OCI-LY1 (cell line): Measurements from ENCODE around the gene VWA3A.

Source experiments
- H2AFZ ChIP-seq: fragments of 200-600 bp; sonication (generic), shearing (Covaris generic); 2 replicates; pipeline ENCODE4 v1.6.0; 2014; ENCODE audit warnings: antibody characterized with exemption, mild to moderate bottlenecking, low read length
- H3F3A ChIP-seq: fragments of 200-600 bp; sonication (generic), shearing (Covaris generic); 2 replicates; pipeline ENCODE4 v1.6.0; 2014; ENCODE audit warnings: mild to moderate bottlenecking, antibody characterized with exemption, low read length, moderate library complexity; ENCODE audit not compliant: insufficient read depth
- H3K27ac ChIP-seq: fragments of 200-600 bp; sonication (generic); 2 replicates; pipeline ENCODE4 v1.5.1; 2014; ENCODE audit warnings: low read length, mixed run types, mild to moderate bottlenecking, low read depth; ENCODE audit not compliant: poor library complexity, severe bottlenecking
- H3K27me3 ChIP-seq: fragments of 200-600 bp; sonication (generic); 2 replicates; pipeline ENCODE4 v1.6.0; 2014; ENCODE audit warnings: antibody characterized with exemption, mild to moderate bottlenecking, low read length, moderate library complexity; ENCODE audit not compliant: insufficient read depth
- H3K36me3 ChIP-seq: fragments of 200-600 bp; sonication (generic); 2 replicates; pipeline ENCODE4 v1.6.1; 2014; ENCODE audit warnings: mild to moderate bottlenecking, antibody characterized with exemption, low read length, moderate library complexity, mixed read lengths; ENCODE audit not compliant: insufficient read depth
- H3K4me1 ChIP-seq: fragments of 200-600 bp; sonication (generic); 2 replicates; pipeline ENCODE4 v1.5.1; 2014; ENCODE audit warnings: mild to moderate bottlenecking, low read length, moderate library complexity; ENCODE audit not compliant: insufficient read depth, severe bottlenecking
- H3K4me2 ChIP-seq: fragments of 200-600 bp; sonication (generic), shearing (Covaris generic); 2 replicates; pipeline ENCODE4 v1.6.1; 2014; ENCODE audit warnings: low read length
- H3K4me3 ChIP-seq: fragments of 200-600 bp; sonication (generic); 2 replicates; pipeline ENCODE4 v1.5.1; 2014; ENCODE audit warnings: low read length, low read depth, mild to moderate bottlenecking, mixed read lengths; ENCODE audit not compliant: poor library complexity, severe bottlenecking
- H3K79me2 ChIP-seq: fragments of 200-600 bp; shearing (Covaris generic); 2 replicates; pipeline ENCODE4 v1.6.1; 2016; ENCODE audit warnings: mixed run types, low read length, mixed read lengths; ENCODE audit not compliant: insufficient read depth
- H3K9ac ChIP-seq: fragments of 200-600 bp; sonication (generic), shearing (Covaris generic); 2 replicates; pipeline ENCODE4 v1.6.1; 2014; ENCODE audit warnings: mild to moderate bottlenecking, low read length, mixed read lengths
- H3K9me2 ChIP-seq: fragments of 200-600 bp; sonication (generic), shearing (Covaris generic); 2 replicates; pipeline ENCODE4 v1.6.1; 2014; ENCODE audit warnings: low read depth, mild to moderate bottlenecking, low read length, mixed read lengths
- H3K9me3 ChIP-seq: fragments of 200-600 bp; shearing (Covaris generic); 2 replicates; pipeline ENCODE4 v1.6.1; 2014; ENCODE audit warnings: low read length, mixed read lengths
- H4K20me1 ChIP-seq: fragments of 200-600 bp; sonication (generic), shearing (Covaris generic); 2 replicates; pipeline ENCODE4 v1.6.0; 2016; ENCODE audit warnings: mild to moderate bottlenecking, low read length; ENCODE audit not compliant: insufficient read depth
- CTCF ChIP-seq: fragments of 200-600 bp; sonication (generic), shearing (Covaris generic); IDR thresholded peaks from 2 replicates; pipeline ENCODE4 v1.5.1; 2017; ENCODE audit warnings: mild to moderate bottlenecking, antibody characterized with exemption, low read length, moderate library complexity, mixed read lengths
- EZH2 ChIP-seq: fragments of 200-600 bp; sonication (generic), shearing (Covaris generic); IDR thresholded peaks from 2 replicates; pipeline ENCODE4 v1.8.0; 2017; ENCODE audit warnings: borderline replicate concordance, mixed run types, mild to moderate bottlenecking, antibody characterized with exemption, low read length, moderate library complexity, mixed read lengths

VWA3A gene

GRCh38 chr16:22117609-22118008, 25.3 kb downstream of the VWA3A start:
- Histone ChIP-seq H3K9ac (no peak overlapping the region), H3K9me3 (no peaks in the 10 kb centered on the region), H3K4me3 (no peak overlapping the region), H3K36me3 (no peaks in the 10 kb centered on the region), H3K79me2 (no peaks in the 10 kb centered on the region), H4K20me1 (no peaks in the 10 kb centered on the region), H3K9me2 (no peaks in the 10 kb centered on the region), H3F3A (no peaks in the 10 kb centered on the region), H3K27ac (no peak overlapping the region), H2AFZ (no peak overlapping the region), H3K27me3 (no peaks in the 10 kb centered on the region), H3K4me1 (no peaks in the 10 kb centered on the region), H3K4me2 (no peak overlapping the region)
- no peak for TF ChIP-seq CTCF
- no peak for TF ChIP-seq EZH2

- H3K36me3 ChIP-seq, result no peaks in the 10 kb centered on the region
- no peaks in the 10 kb centered on the region for H3K27me3 ChIP-seq
- no peak overlapping the region for H3K4me2 ChIP-seq
- TF ChIP-seq CTCF (no peak), EZH2 (no peak)
- H3K27ac ChIP-seq, result no peak overlapping the region
- no peaks in the 10 kb centered on the region for H3F3A ChIP-seq
- no peaks in the 10 kb centered on the region for H3K4me1 ChIP-seq
- H3K4me3 ChIP-seq, result no peak overlapping the region
- no peaks in the 10 kb centered on the region for H4K20me1 ChIP-seq
- no peak overlapping the region for H2AFZ ChIP-seq
- no peak overlapping the region for H3K9ac ChIP-seq
- H3K79me2 ChIP-seq, result no peaks in the 10 kb centered on the region
- H3K9me3 ChIP-seq, result no peaks in the 10 kb centered on the region
- no peaks in the 10 kb centered on the region for H3K9me2 ChIP-seq
Measured at GRCh38 chr16:22120440-22120839, 28.1 kb downstream of the VWA3A start.

GRCh38 chr16:22122239-22122638, 29.9 kb downstream of the VWA3A start:
- TF ChIP-seq EZH2 (no peak), CTCF (no peak)
- Histone ChIP-seq H4K20me1 (no peaks in the 10 kb centered on the region), H3K4me3 (no peak overlapping the region), H3K9ac (no peak overlapping the region), H3K9me3 (no peaks in the 10 kb centered on the region), H3K27me3 (0 out of 2 replicates have a peak, but pooled peaks cover 3% of the 10 kb centered on the region), H3K36me3 (no peaks in the 10 kb centered on the region), H3K79me2 (no peaks in the 10 kb centered on the region), H2AFZ (no peak overlapping the region), H3K27ac (no peak overlapping the region), H3F3A (no peaks in the 10 kb centered on the region), H3K4me2 (no peak overlapping the region), H3K4me1 (no peaks in the 10 kb centered on the region), H3K9me2 (no peaks in the 10 kb centered on the region)
